Activated T-cell treated with anti-CD3 and anti-CD28 coated beads, Interleukin-2, amount 50 U/mL, for 4 hours (primary cell): ENCODE results near the gene CASK. TPM values are rescaled to one million over a fixed set of nuclear protein-coding genes. Genes with fewer than 3 reads are reported as not detected.
A peak's percentile ranks its signal among the peaks of the same experiment; 100 is the strongest.
"Not testable (repeated sequence)": the region's sequence is repeated elsewhere in the genome, so short reads cannot be mapped to it uniquely, and the experiment has no call there.

Experiments
- ATAC-seq, 2 donors: fragments of 200-7000 bp; cut with Tn5 transposase; one replicate each; pipeline ENCODE4 v1.10.0; 2021
- DNase-seq: peaks from one replicate; pipeline ENCODE4 v3.0.0-alpha.2; 2020
- H3K27me3 Mint-ChIP-seq: one replicate; pipeline ENCODE4 v1.8.0; 2021; ENCODE audit warnings: low read depth, mixed read lengths
- H3K36me3 Mint-ChIP-seq: one replicate; pipeline ENCODE4 v1.8.0; 2022; ENCODE audit warnings: mixed read lengths; ENCODE audit not compliant: insufficient read depth
- H3K4me1 Mint-ChIP-seq: one replicate; pipeline ENCODE4 v1.8.0; 2021; ENCODE audit warnings: low read depth, mixed read lengths
- H3K4me3 Mint-ChIP-seq: one replicate; pipeline ENCODE4 v1.8.0; 2021; ENCODE audit warnings: mild to moderate bottlenecking, moderate library complexity, mixed read lengths
- H3K9me3 Mint-ChIP-seq: one replicate; pipeline ENCODE4 v1.8.0; 2021; ENCODE audit warnings: mixed read lengths
- total RNA-seq, 3 donors: library from RNA; stranded (reverse); gene quantifications; one replicate each; pipeline ENCODE4 v1.2.1, GENCODE V29; 2021

CASK gene
- total RNA-seq, 3 donors from 2014 or later, result 18.3 to 29.8 (median 28.0) TPM

DNA sequence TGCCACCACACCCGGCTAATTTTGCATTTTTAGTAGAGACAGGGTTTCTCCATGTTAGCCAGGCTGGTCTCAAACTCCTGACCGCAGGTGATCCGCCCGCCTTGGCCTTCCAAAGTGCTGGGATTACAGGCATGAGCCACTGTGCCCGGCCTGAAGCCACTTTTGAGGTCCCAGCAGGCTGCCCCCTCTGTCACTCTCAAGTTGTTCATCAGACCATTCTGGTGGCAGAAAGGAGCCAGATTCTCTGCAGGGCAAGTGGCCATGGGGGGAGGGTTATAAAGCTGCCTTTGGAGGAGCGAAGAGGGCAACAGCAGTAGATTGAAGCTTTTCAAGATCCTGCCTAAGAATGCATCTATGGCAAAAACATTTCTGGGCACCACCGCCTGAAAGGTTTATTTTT lies 410.5 kb downstream of the CASK start:
- H3K27me3 Mint-ChIP-seq, H3K4me3 Mint-ChIP-seq, ATAC-seq, H3K36me3 Mint-ChIP-seq, H3K9me3 Mint-ChIP-seq, DNase-seq: not testable (repeated sequence)
- H3K4me1 Mint-ChIP-seq, result peaks cover 12% of the 10 kb centered on the region

- H3K36me3 Mint-ChIP-seq, result no peaks in the 10 kb centered on the region
- no peak for DNase-seq
- ATAC-seq, result peak; percentile 71 to 72
- H3K4me1 Mint-ChIP-seq, result peaks cover 8% of the 10 kb centered on the region
- no peaks in the 10 kb centered on the region for H3K27me3 Mint-ChIP-seq
- H3K4me3 Mint-ChIP-seq, result no peak overlapping the region
- no peaks in the 10 kb centered on the region for H3K9me3 Mint-ChIP-seq
Measured at GRCh38 chrX:41512394-41512793, 411.0 kb downstream of the CASK start.

GRCh38 chrX:41507919-41508318 lies 415.4 kb downstream of the CASK start:
- Mint-ChIP-seq H3K4me1 (peaks cover 3% of the 10 kb centered on the region), H3K9me3 (no peaks in the 10 kb centered on the region), H3K4me3 (no peak overlapping the region), H3K36me3 (no peaks in the 10 kb centered on the region), H3K27me3 (no peaks in the 10 kb centered on the region)
- DNase-seq (no peak), ATAC-seq (no peak)

- ATAC-seq, result no peak
- Mint-ChIP-seq H3K36me3 (no peaks in the 10 kb centered on the region), H3K4me3 (no peak overlapping the region), H3K4me1 (no peaks in the 10 kb centered on the region), H3K27me3 (no peaks in the 10 kb centered on the region), H3K9me3 (peaks cover 4% of the 10 kb centered on the region)
- no peak for DNase-seq
Measured at GRCh38 chrX:41502004-41502403, 421.4 kb downstream of the CASK start.

GRCh38 chrX:41499984-41500383 lies 423.4 kb downstream of the CASK start:
- ATAC-seq, result no peak
- H3K36me3 Mint-ChIP-seq, result no peaks in the 10 kb centered on the region

GRCh38 chrX:41499195-41499594 lies 424.2 kb downstream of the CASK start:
- DNase-seq, result no peak
- Mint-ChIP-seq H3K9me3 (peaks cover 4% of the 10 kb centered on the region), H3K4me3 (no peak overlapping the region), H3K36me3 (no peaks in the 10 kb centered on the region), H3K27me3 (no peaks in the 10 kb centered on the region), H3K4me1 (no peaks in the 10 kb centered on the region)
- no peak for ATAC-seq

More at GRCh38 chrX:41499984-41500383, 423.4 kb downstream of the CASK start:
- no peaks in the 10 kb centered on the region for H3K4me1 Mint-ChIP-seq
- DNase-seq, result no peak
- H3K9me3 Mint-ChIP-seq, result peaks cover 4% of the 10 kb centered on the region
- no peaks in the 10 kb centered on the region for H3K27me3 Mint-ChIP-seq
- no peak overlapping the region for H3K4me3 Mint-ChIP-seq

GRCh38 chrX:41491267-41492004 lies 431.9 kb downstream of the CASK start:
- ATAC-seq, result no peak
- no peaks in the 10 kb centered on the region for H3K9me3 Mint-ChIP-seq
- DNase-seq, result no peak
- H3K36me3 Mint-ChIP-seq, result no peaks in the 10 kb centered on the region
- no peaks in the 10 kb centered on the region for H3K4me1 Mint-ChIP-seq
- no peaks in the 10 kb centered on the region for H3K27me3 Mint-ChIP-seq
- no peak overlapping the region for H3K4me3 Mint-ChIP-seq

- H3K27me3 Mint-ChIP-seq, result no peaks in the 10 kb centered on the region
- H3K4me3 Mint-ChIP-seq, result no peak overlapping the region
- H3K4me1 Mint-ChIP-seq, result no peaks in the 10 kb centered on the region
- ATAC-seq, result no peak
- no peak for DNase-seq
- H3K36me3 Mint-ChIP-seq, result no peaks in the 10 kb centered on the region
- H3K9me3 Mint-ChIP-seq, result no peaks in the 10 kb centered on the region
Measured at GRCh38 chrX:41490446-41490845, 432.9 kb downstream of the CASK start.

DNA sequence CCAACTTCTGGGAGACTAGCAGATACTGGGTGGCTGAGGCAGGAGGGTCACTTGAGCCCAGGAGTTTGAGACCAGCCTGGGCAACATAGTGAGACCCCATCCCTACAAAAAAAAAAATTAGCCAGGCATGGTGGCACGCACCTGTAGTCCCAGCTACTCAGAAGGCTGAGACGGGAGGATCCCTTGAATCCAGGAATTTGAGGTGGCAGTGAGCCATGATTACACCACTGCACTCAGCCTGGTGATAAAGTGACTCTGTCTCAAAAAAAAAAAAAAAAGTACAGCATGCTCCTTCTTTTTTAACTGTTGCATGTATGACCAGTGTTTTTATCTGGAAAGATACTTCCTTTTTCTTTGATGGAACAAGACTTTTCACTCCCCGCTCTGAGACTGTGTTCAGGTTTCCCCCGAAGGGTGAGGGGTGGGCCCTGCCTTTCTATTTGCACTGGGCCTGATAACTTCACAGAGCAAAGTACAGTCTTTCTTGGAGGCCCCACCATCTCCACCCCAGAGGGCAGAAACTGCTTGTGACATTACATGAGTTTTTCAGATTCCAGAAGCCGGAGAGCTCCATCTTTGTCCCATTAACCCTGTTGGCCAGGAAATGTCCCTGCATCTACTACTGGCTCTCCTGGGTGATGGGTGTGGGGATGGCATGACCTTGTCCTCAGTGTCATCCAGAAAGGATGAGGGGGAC lies 441.1 kb downstream of the CASK start:
- H3K9me3 Mint-ChIP-seq, result no peaks in the 10 kb centered on the region
- no peaks in the 10 kb centered on the region for H3K27me3 Mint-ChIP-seq
- no peak for ATAC-seq
- no peaks in the 10 kb centered on the region for H3K4me1 Mint-ChIP-seq
- H3K36me3 Mint-ChIP-seq, result no peaks in the 10 kb centered on the region
- H3K4me3 Mint-ChIP-seq, result no peak overlapping the region
- no peak for DNase-seq

DNA sequence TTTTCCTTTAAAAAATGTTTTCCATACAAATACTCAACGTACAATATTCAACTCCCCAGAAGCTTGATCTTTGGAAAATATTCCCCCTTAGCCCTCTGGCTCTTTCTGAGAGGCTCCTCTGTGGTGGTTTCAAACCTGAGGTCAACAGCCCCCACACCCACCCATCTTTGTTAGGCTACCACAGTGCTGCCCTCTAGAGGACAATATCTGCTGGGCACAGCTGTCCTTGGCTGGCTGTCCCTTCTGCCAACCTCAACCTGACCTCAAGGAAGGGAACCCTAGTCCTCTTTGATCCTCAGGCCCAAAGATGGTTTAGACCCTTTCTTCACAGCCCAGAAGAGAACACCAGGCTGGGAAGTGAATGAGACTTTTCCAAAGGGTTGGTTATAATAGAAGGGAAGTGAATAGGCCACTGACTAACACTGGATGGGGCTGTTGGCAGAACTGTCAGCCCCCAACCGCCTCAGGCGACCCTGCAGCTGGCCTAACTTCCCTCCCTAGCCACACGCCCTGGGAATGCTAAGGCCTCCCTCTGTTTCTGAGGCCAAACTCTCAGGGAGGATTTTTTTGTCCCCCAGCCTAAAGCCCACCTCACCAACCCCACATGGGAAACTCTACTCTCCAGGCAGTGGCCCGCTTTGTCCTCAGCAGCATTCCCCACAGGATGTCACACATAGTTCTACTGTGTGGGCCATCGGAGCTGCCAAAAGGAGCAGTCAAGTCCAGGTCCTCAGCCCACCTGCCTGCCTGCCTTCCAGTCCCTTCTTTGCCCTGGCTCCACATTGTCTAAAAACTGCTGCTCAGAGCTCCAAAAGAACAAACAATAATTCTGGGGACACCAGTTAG lies 441.9 kb downstream of the CASK start:
- H3K4me3 Mint-ChIP-seq, result no peak overlapping the region
- no peaks in the 10 kb centered on the region for H3K27me3 Mint-ChIP-seq
- H3K4me1 Mint-ChIP-seq, result no peaks in the 10 kb centered on the region
- H3K9me3 Mint-ChIP-seq, result no peaks in the 10 kb centered on the region
- no peaks in the 10 kb centered on the region for H3K36me3 Mint-ChIP-seq
- DNase-seq, result no peak
- ATAC-seq, result peak in 1 of 2 donors; percentile 43

DNA sequence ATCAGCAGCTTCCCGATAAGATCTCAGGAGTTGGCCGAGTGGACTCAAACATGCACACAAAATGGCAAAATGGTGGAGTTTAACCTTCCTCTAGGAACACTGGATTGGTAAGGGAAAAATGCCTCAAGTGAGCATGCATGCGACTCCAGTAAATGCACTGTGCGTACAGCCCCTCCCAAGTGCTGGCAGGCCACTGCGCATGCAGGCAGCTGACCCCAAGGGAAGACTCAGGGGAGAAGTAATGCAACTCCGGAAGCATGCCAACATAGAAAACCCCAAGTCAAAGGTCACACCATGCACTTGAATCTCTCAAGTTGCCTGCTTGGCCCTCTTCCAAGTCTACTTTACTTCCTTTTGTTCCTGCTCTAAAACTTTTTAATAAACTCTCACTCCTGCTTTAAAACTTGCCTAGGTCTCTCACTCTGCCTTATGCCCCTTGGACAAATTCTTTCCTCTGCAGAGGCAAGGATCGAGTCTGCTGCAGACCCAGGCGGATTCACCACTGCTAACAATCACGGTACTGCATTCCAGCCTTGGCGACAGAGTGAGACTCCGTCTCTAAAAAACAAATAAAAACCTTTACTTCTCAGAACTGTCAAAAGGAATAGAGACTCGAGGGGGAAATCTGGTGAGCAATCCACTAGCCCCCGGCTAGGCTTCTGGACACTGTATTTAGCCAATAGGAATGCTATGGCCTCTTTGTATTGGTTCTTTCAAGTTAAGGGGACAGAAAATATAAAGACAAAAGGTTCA lies 442.7 kb downstream of the CASK start:
- H3K9me3 Mint-ChIP-seq, result no peaks in the 10 kb centered on the region
- no peaks in the 10 kb centered on the region for H3K27me3 Mint-ChIP-seq
- H3K4me1 Mint-ChIP-seq, result no peaks in the 10 kb centered on the region
- no peak overlapping the region for H3K4me3 Mint-ChIP-seq
- no peaks in the 10 kb centered on the region for H3K36me3 Mint-ChIP-seq
- ATAC-seq (no peak), DNase-seq (no peak)

GRCh38 chrX:41478381-41478911 lies 444.9 kb downstream of the CASK start:
- DNase-seq (no peak), ATAC-seq (no peak)

DNA sequence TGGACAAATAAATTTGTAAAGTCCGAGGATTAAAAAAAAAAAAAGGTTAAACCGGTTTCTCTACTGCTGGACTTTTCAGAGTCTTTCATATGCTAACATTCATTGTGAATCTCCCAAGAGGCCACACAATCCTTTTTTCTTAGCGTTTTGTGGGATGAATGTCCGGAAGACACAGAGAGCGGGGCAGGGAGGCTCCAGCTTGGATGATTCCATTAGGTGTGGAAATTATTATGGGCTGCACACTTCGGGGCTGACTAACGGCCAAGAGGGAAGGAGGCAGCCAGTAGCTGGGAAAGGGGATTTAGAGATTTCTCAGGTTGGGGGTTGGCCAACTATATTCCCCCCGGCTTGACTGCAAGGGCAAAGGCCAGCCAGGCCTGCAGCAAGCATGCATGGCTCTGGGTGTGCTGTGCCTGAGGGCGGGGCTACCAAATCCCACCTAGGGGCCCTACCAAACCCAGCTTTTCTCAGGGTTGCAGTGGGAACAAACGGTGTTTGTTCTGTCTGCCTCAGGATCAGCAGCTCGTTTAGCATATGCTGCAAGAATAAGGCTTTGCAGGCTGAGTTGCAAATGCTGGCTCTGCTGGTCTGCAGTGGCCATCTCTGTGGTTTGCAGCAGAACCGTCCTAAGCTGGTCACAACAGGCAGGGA lies 447.6 kb downstream of the CASK start:
- H3K9me3 Mint-ChIP-seq, result no peaks in the 10 kb centered on the region
- no peaks in the 10 kb centered on the region for H3K36me3 Mint-ChIP-seq
- no peaks in the 10 kb centered on the region for H3K4me1 Mint-ChIP-seq
- ATAC-seq (no peak), DNase-seq (no peak)
- H3K27me3 Mint-ChIP-seq, result no peaks in the 10 kb centered on the region
- no peak overlapping the region for H3K4me3 Mint-ChIP-seq

More at GRCh38 chrX:41478381-41478911, 444.9 kb downstream of the CASK start:
- no peaks in the 10 kb centered on the region for H3K9me3 Mint-ChIP-seq
- H3K36me3 Mint-ChIP-seq, result no peaks in the 10 kb centered on the region
- no peaks in the 10 kb centered on the region for H3K27me3 Mint-ChIP-seq
- no peak overlapping the region for H3K4me3 Mint-ChIP-seq
- H3K4me1 Mint-ChIP-seq, result no peaks in the 10 kb centered on the region
